Activated naive CD8-positive, alpha-beta T cell treated with anti-CD3 and anti-CD28 coated beads for 36 hours (primary cell): ENCODE measurements around the gene MAP4K4. TPM values are rescaled to one million over a fixed set of nuclear protein-coding genes. Genes with fewer than 3 reads are reported as not detected.
A peak's percentile ranks its signal among the peaks of the same experiment; 100 is the strongest.

Experiments
- DNase-seq: peaks from one replicate; pipeline ENCODE4 v3.0.0; 2021
- H3K27ac Mint-ChIP-seq: one replicate; pipeline ENCODE4 v1.8.0; 2022; ENCODE audit warnings: mild to moderate bottlenecking, moderate library complexity, mixed read lengths
- H3K27me3 Mint-ChIP-seq: one replicate; pipeline ENCODE4 v1.8.0; 2022; ENCODE audit warnings: mild to moderate bottlenecking, mixed read lengths
- H3K36me3 Mint-ChIP-seq: one replicate; pipeline ENCODE4 v1.8.0; 2021; ENCODE audit warnings: mild to moderate bottlenecking, mixed read lengths
- H3K4me1 Mint-ChIP-seq: one replicate; pipeline ENCODE4 v1.8.0; 2021; ENCODE audit warnings: mixed read lengths
- H3K4me3 Mint-ChIP-seq: one replicate; pipeline ENCODE4 v1.8.0; 2022; ENCODE audit warnings: mild to moderate bottlenecking, moderate library complexity, mixed read lengths
- H3K9me3 Mint-ChIP-seq: one replicate; pipeline ENCODE4 v1.8.0; 2022; ENCODE audit warnings: mixed read lengths
- total RNA-seq, 2 experiments: library from RNA; stranded (reverse); gene quantifications; one replicate each; pipeline ENCODE4 v1.2.3, GENCODE V29; 2021

Gene MAP4K4
- total RNA-seq, 2 experiments from 2014 or later: 34.4 to 36.5 TPM

GRCh38 chr2:101806701-101807100, 109.2 kb downstream of the MAP4K4 start:
- no peaks in the 10 kb centered on the region for H3K27me3 Mint-ChIP-seq
- peaks cover 15% of the 10 kb centered on the region for H3K36me3 Mint-ChIP-seq
- DNase-seq: no peak
- peaks cover 51% of the 10 kb centered on the region for H3K4me1 Mint-ChIP-seq
- H3K9me3 Mint-ChIP-seq: peaks cover 3% of the 10 kb centered on the region
- H3K4me3 Mint-ChIP-seq: peak overlapping the region; percentile 5
- H3K27ac Mint-ChIP-seq: peak overlapping the region; percentile 67

- Mint-ChIP-seq H3K27me3 (no peaks in the 10 kb centered on the region), H3K9me3 (peaks cover 5% of the 10 kb centered on the region), H3K4me3 (no peak overlapping the region), H3K27ac (peak overlapping the region; percentile 67), H3K4me1 (peaks cover 50% of the 10 kb centered on the region), H3K36me3 (peaks cover 20% of the 10 kb centered on the region)
- no peak for DNase-seq
Observed at GRCh38 chr2:101807242-101807641, 109.7 kb downstream of the MAP4K4 start.

GRCh38 chr2:101808006-101808562, 110.6 kb downstream of the MAP4K4 start:
- H3K36me3 Mint-ChIP-seq: peaks cover 22% of the 10 kb centered on the region
- H3K27ac Mint-ChIP-seq: no peak overlapping the region
- H3K4me3 Mint-ChIP-seq: no peak overlapping the region
- DNase-seq: no peak
- H3K9me3 Mint-ChIP-seq: peaks cover 7% of the 10 kb centered on the region
- peaks cover 45% of the 10 kb centered on the region for H3K4me1 Mint-ChIP-seq
- H3K27me3 Mint-ChIP-seq: no peaks in the 10 kb centered on the region

GRCh38 chr2:101809698-101810097, 112.2 kb downstream of the MAP4K4 start:
- Mint-ChIP-seq H3K4me3 (no peak overlapping the region), H3K27me3 (no peaks in the 10 kb centered on the region), H3K4me1 (peaks cover 50% of the 10 kb centered on the region), H3K36me3 (peaks cover 34% of the 10 kb centered on the region), H3K27ac (no peak overlapping the region), H3K9me3 (peaks cover 7% of the 10 kb centered on the region)
- no peak for DNase-seq

- H3K9me3 Mint-ChIP-seq: peaks cover 7% of the 10 kb centered on the region
- H3K27ac Mint-ChIP-seq: no peak overlapping the region
- H3K36me3 Mint-ChIP-seq: peaks cover 34% of the 10 kb centered on the region
- H3K27me3 Mint-ChIP-seq: no peaks in the 10 kb centered on the region
- DNase-seq: no peak
- H3K4me1 Mint-ChIP-seq: peaks cover 51% of the 10 kb centered on the region
- H3K4me3 Mint-ChIP-seq: no peak overlapping the region
Observed at GRCh38 chr2:101811226-101812015, 113.9 kb downstream of the MAP4K4 start.

GRCh38 chr2:101812226-101812625, 114.7 kb downstream of the MAP4K4 start:
- no peak overlapping the region for H3K27ac Mint-ChIP-seq
- no peak overlapping the region for H3K4me3 Mint-ChIP-seq
- no peak for DNase-seq
- peaks cover 7% of the 10 kb centered on the region for H3K9me3 Mint-ChIP-seq
- peaks cover 34% of the 10 kb centered on the region for H3K36me3 Mint-ChIP-seq
- H3K4me1 Mint-ChIP-seq: peaks cover 49% of the 10 kb centered on the region
- no peaks in the 10 kb centered on the region for H3K27me3 Mint-ChIP-seq

GRCh38 chr2:101814752-101815151, 117.2 kb downstream of the MAP4K4 start:
- H3K27ac Mint-ChIP-seq: no peak overlapping the region
- peaks cover 4% of the 10 kb centered on the region for H3K9me3 Mint-ChIP-seq
- peaks cover 29% of the 10 kb centered on the region for H3K36me3 Mint-ChIP-seq
- no peaks in the 10 kb centered on the region for H3K27me3 Mint-ChIP-seq
- no peak overlapping the region for H3K4me3 Mint-ChIP-seq
- peaks cover 60% of the 10 kb centered on the region for H3K4me1 Mint-ChIP-seq
- DNase-seq: no peak

GRCh38 chr2:101815154-101815553, 117.6 kb downstream of the MAP4K4 start:
- no peak for DNase-seq
- Mint-ChIP-seq H3K9me3 (peaks cover 4% of the 10 kb centered on the region), H3K36me3 (peaks cover 29% of the 10 kb centered on the region), H3K27me3 (no peaks in the 10 kb centered on the region), H3K27ac (no peak overlapping the region), H3K4me1 (peaks cover 61% of the 10 kb centered on the region), H3K4me3 (no peak overlapping the region)

GRCh38 chr2:101815739-101816391, 118.4 kb downstream of the MAP4K4 start:
- Mint-ChIP-seq H3K4me3 (no peak overlapping the region), H3K4me1 (peaks cover 67% of the 10 kb centered on the region), H3K27ac (no peak overlapping the region), H3K27me3 (no peaks in the 10 kb centered on the region), H3K36me3 (peaks cover 29% of the 10 kb centered on the region), H3K9me3 (peaks cover 4% of the 10 kb centered on the region)
- no peak for DNase-seq

- Mint-ChIP-seq H3K9me3 (peaks cover 4% of the 10 kb centered on the region), H3K27me3 (no peaks in the 10 kb centered on the region), H3K27ac (no peak overlapping the region), H3K36me3 (peaks cover 26% of the 10 kb centered on the region), H3K4me3 (no peak overlapping the region), H3K4me1 (peaks cover 73% of the 10 kb centered on the region)
- DNase-seq: no peak
Observed at GRCh38 chr2:101816598-101816997, 119.1 kb downstream of the MAP4K4 start.

GRCh38 chr2:101817481-101817880, 120.0 kb downstream of the MAP4K4 start:
- H3K27me3 Mint-ChIP-seq: no peaks in the 10 kb centered on the region
- H3K36me3 Mint-ChIP-seq: peaks cover 19% of the 10 kb centered on the region
- no peak overlapping the region for H3K4me3 Mint-ChIP-seq
- DNase-seq: no peak
- H3K27ac Mint-ChIP-seq: no peak overlapping the region
- peaks cover 70% of the 10 kb centered on the region for H3K4me1 Mint-ChIP-seq
- peaks cover under 1% of the 10 kb centered on the region for H3K9me3 Mint-ChIP-seq

- peaks cover 10% of the 10 kb centered on the region for H3K36me3 Mint-ChIP-seq
- DNase-seq: no peak
- peaks cover 77% of the 10 kb centered on the region for H3K4me1 Mint-ChIP-seq
- H3K27ac Mint-ChIP-seq: peak overlapping the region; percentile 32
- H3K9me3 Mint-ChIP-seq: no peaks in the 10 kb centered on the region
- H3K4me3 Mint-ChIP-seq: no peak overlapping the region
- H3K27me3 Mint-ChIP-seq: no peaks in the 10 kb centered on the region
Observed at GRCh38 chr2:101818531-101819451, 121.3 kb downstream of the MAP4K4 start.

GRCh38 chr2:101820519-101820918, 123.0 kb downstream of the MAP4K4 start:
- peaks cover 69% of the 10 kb centered on the region for H3K4me1 Mint-ChIP-seq
- H3K36me3 Mint-ChIP-seq: peaks cover 5% of the 10 kb centered on the region
- H3K9me3 Mint-ChIP-seq: no peaks in the 10 kb centered on the region
- no peak for DNase-seq
- no peak overlapping the region for H3K4me3 Mint-ChIP-seq
- H3K27ac Mint-ChIP-seq: peak overlapping the region; percentile 56
- H3K27me3 Mint-ChIP-seq: no peaks in the 10 kb centered on the region

- Mint-ChIP-seq H3K27me3 (no peaks in the 10 kb centered on the region), H3K4me3 (no peak overlapping the region), H3K4me1 (peaks cover 66% of the 10 kb centered on the region), H3K9me3 (no peaks in the 10 kb centered on the region), H3K27ac (no peak overlapping the region), H3K36me3 (peaks cover 10% of the 10 kb centered on the region)
- DNase-seq: no peak
Observed at GRCh38 chr2:101821059-101821805, 123.7 kb downstream of the MAP4K4 start.
